ENCODE results near the gene PIGS.

- TF ChIP-seq, protein P1, sequence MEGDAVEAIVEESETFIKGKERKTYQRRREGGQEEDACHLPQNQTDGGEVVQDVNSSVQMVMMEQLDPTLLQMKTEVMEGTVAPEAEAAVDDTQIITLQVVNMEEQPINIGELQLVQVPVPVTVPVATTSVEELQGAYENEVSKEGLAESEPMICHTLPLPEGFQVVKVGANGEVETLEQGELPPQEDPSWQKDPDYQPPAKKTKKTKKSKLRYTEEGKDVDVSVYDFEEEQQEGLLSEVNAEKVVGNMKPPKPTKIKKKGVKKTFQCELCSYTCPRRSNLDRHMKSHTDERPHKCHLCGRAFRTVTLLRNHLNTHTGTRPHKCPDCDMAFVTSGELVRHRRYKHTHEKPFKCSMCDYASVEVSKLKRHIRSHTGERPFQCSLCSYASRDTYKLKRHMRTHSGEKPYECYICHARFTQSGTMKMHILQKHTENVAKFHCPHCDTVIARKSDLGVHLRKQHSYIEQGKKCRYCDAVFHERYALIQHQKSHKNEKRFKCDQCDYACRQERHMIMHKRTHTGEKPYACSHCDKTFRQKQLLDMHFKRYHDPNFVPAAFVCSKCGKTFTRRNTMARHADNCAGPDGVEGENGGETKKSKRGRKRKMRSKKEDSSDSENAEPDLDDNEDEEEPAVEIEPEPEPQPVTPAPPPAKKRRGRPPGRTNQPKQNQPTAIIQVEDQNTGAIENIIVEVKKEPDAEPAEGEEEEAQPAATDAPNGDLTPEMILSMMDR (conservative IDR thresholded peaks at IDR 0.05; ENCODE audit: low read depth, low read length): no peak
- no peak for TF ChIP-seq POLR2A (IDR thresholded peaks at IDR 0.05; ENCODE audit: low read depth, low read length)
- no peak for TF ChIP-seq USF2 (IDR thresholded peaks at IDR 0.05; ENCODE audit: low read depth, low read length)
- TF ChIP-seq BHLHE40 (IDR thresholded peaks at IDR 0.05; ENCODE audit: low read depth, low read length): no peak
- no peak for TF ChIP-seq RAD21 (IDR thresholded peaks at IDR 0.05; ENCODE audit: low read length)
- TF ChIP-seq MAFK (IDR thresholded peaks at IDR 0.05; ENCODE audit: low read depth, low read length): no peak
- TF ChIP-seq RFX5 (IDR thresholded peaks at IDR 0.05; ENCODE audit: low read depth, low read length): no peak
- TF ChIP-seq, protein P2, sequence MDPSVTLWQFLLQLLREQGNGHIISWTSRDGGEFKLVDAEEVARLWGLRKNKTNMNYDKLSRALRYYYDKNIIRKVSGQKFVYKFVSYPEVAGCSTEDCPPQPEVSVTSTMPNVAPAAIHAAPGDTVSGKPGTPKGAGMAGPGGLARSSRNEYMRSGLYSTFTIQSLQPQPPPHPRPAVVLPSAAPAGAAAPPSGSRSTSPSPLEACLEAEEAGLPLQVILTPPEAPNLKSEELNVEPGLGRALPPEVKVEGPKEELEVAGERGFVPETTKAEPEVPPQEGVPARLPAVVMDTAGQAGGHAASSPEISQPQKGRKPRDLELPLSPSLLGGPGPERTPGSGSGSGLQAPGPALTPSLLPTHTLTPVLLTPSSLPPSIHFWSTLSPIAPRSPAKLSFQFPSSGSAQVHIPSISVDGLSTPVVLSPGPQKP (IDR thresholded peaks at IDR 0.05; ENCODE audit: borderline replicate concordance, low read depth, low read length): no peak
- TF ChIP-seq RCOR1 (IDR thresholded peaks at IDR 0.05; ENCODE audit: insufficient replicate concordance, low read length): no peak
- TF ChIP-seq SMC3 (IDR thresholded peaks at IDR 0.05; ENCODE audit: low read depth, low read length): no peak
- no peak for TF ChIP-seq CEBPB (IDR thresholded peaks at IDR 0.05; ENCODE audit: low read depth, low read length)
- TF ChIP-seq MXI1 (IDR thresholded peaks at IDR 0.05; ENCODE audit: borderline replicate concordance, low read depth, low read length): no peak
- TF ChIP-seq MAZ (IDR thresholded peaks at IDR 0.05; ENCODE audit: borderline replicate concordance, low read depth, low read length): no peak
- no peak for TF ChIP-seq FOS (IDR thresholded peaks at IDR 0.05; ENCODE audit: low read depth, low read length)
Measured at GRCh38 chr17:28518578-28518977, 52.7 kb downstream of the PIGS start.

Data from IMR-90 (cell line).